Measurements from ENCODE around the gene SDF2L1. TPM values are rescaled to one million over a fixed set of nuclear protein-coding genes. Genes with fewer than 3 reads are reported as not detected.
"Not testable (repeated sequence)": the region's sequence is repeated elsewhere in the genome, so short reads cannot be mapped to it uniquely, and the experiment has no call there.

The SDF2L1 gene
- total RNA-seq, 1 donor from 2014 or later: 99.1 TPM

GRCh38 chr22:21684492-21685163, 42.5 kb downstream of the SDF2L1 start:
- no peak for DNase-seq (ENCODE audit: low spot score)

GRCh38 chr22:21685164-21685513, 43.0 kb downstream of the SDF2L1 start:
- DNase-seq (ENCODE audit: low spot score): no peak
- ATAC-seq: no peak

More at GRCh38 chr22:21684492-21685163, 42.5 kb downstream of the SDF2L1 start:
- no peak for ATAC-seq

- DNase-seq (ENCODE audit: low spot score) (no peak), ATAC-seq (no peak)
Observed at GRCh38 chr22:21686193-21686608, 44.1 kb downstream of the SDF2L1 start.

- no peak for ATAC-seq
- DNase-seq (ENCODE audit: low spot score): no peak
Observed at GRCh38 chr22:21686634-21687393, 44.7 kb downstream of the SDF2L1 start.

- ATAC-seq (no peak), DNase-seq (ENCODE audit: low spot score) (no peak)
Observed at GRCh38 chr22:21687685-21688259, 45.7 kb downstream of the SDF2L1 start.

GRCh38 chr22:21688341-21688705, 46.2 kb downstream of the SDF2L1 start:
- DNase-seq (ENCODE audit: low spot score): no peak
- ATAC-seq: no peak

- ATAC-seq (peak; percentile 15), DNase-seq (ENCODE audit: low spot score) (no peak)
Observed at GRCh38 chr22:21688706-21689381, 46.7 kb downstream of the SDF2L1 start.

GRCh38 chr22:21690401-21690801, 48.3 kb downstream of the SDF2L1 start:
- ATAC-seq: no peak

GRCh38 chr22:21691816-21692215, 49.7 kb downstream of the SDF2L1 start:
- no peak for ATAC-seq
- DNase-seq (ENCODE audit: low spot score): no peak

More at GRCh38 chr22:21690401-21690801, 48.3 kb downstream of the SDF2L1 start:
- no peak for DNase-seq (ENCODE audit: low spot score)

- not testable (repeated sequence) for DNase-seq (ENCODE audit: low spot score); ATAC-seq
Observed at GRCh38 chr22:21692856-21693255, 50.8 kb downstream of the SDF2L1 start.

GRCh38 chr22:21693333-21693998, 51.4 kb downstream of the SDF2L1 start:
- no peak for DNase-seq (ENCODE audit: low spot score)

More at GRCh38 chr22:21693333-21693998, 51.4 kb downstream of the SDF2L1 start:
- no peak for ATAC-seq

Other genes with a start within 250 kb of the SDF2L1 start
- 2.1 TPM for gene HIC2, start 224.9 kb upstream of the SDF2L1 start, total RNA-seq
- gene TMEM191C, start 174.9 kb upstream of the SDF2L1 start, total RNA-seq: 0.78 TPM
- 0.05 TPM for gene RIMBP3C, start 90.8 kb upstream of the SDF2L1 start, total RNA-seq
- 16.5 TPM for gene UBE2L3, start 74.6 kb upstream of the SDF2L1 start, total RNA-seq
- 10.0 TPM for gene YDJC, start 12.3 kb upstream of the SDF2L1 start, total RNA-seq
- 0.45 TPM for gene CCDC116, start 9.5 kb upstream of the SDF2L1 start, total RNA-seq
- 18.1 TPM for gene PPIL2, start 23.7 kb downstream of the SDF2L1 start, total RNA-seq
- gene YPEL1, start 93.5 kb downstream of the SDF2L1 start, total RNA-seq: 2.4 TPM
- gene MAPK1, start 225.3 kb downstream of the SDF2L1 start, total RNA-seq: 54.3 TPM

Measured in left lobe of liver (tissue), 2 donors.